PC-3 (cell line): ENCODE results near the gene ADGRV1. TPM values are rescaled to one million over a fixed set of nuclear protein-coding genes. Genes with fewer than 3 reads are reported as not detected.

ENCODE experiments used
- ATAC-seq: fragments of 200-7000 bp; cut with Tn5 transposase; 2 replicates; pipeline ENCODE4 v1.9.1; 2020; ENCODE audit warnings: mild to moderate bottlenecking, moderate library complexity
- BruUV-seq: library from RNA; stranded (reverse); fragments of 400-500 nt; replicated peaks from 2 replicates; lab custom pipeline; 2021; lab: Mats Ljungman, UMichigan
- CTCF ChIA-PET: fragments of 300-600 bp; sonication (Branson Sonifier 250); formaldehyde crosslinking; loops from one replicate; lab custom pipeline; 2022; ENCODE audit warnings: antibody characterized with exemption; lab: Charles Lee
- POLR2A ChIA-PET: fragments of 300-600 bp; sonication (Branson Sonifier 250); formaldehyde crosslinking; loops from one replicate; lab custom pipeline; 2022; ENCODE audit warnings: antibody characterized with exemption; ENCODE audit not compliant: unreplicated experiment; lab: Charles Lee
- DNase-seq: peaks from one replicate; pipeline ENCODE4 v3.0.0-alpha.2; 2015
- H2AFZ ChIP-seq: fragments of 300-600 bp; sonication (generic); 2 replicates; pipeline ENCODE4 v1.6.0; 2016; ENCODE audit warnings: antibody characterized with exemption, low read length
- H3F3A ChIP-seq: fragments of 300-600 bp; sonication (generic); one replicate; pipeline ENCODE4 v1.6.0; 2017; ENCODE audit warnings: antibody characterized with exemption, low read length, control low read depth, mild to moderate bottlenecking; ENCODE audit not compliant: unreplicated experiment
- H3K27ac ChIP-seq: fragments of 300-600 bp; sonication (generic); 2 replicates; pipeline ENCODE4 v1.5.1; 2016; ENCODE audit warnings: mild to moderate bottlenecking, low read length
- H3K27me3 ChIP-seq: fragments of 300-600 bp; sonication (generic); 2 replicates; pipeline ENCODE4 v1.6.1; 2016; ENCODE audit warnings: low read length, mixed read lengths
- H3K36me3 ChIP-seq: fragments of 300-600 bp; sonication (generic); 2 replicates; pipeline ENCODE4 v1.6.1; 2016; ENCODE audit warnings: low read depth, mixed run types, low read length, mixed read lengths
- H3K4me1 ChIP-seq: fragments of 300-600 bp; sonication (generic); 2 replicates; pipeline ENCODE4 v1.5.1; 2016; ENCODE audit warnings: low read length; ENCODE audit not compliant: insufficient read depth
- H3K4me2 ChIP-seq: fragments of 300-600 bp; sonication (generic); 2 replicates; pipeline ENCODE4 v1.6.0; 2016; ENCODE audit warnings: low read length
- H3K4me3 ChIP-seq: fragments of 300-600 bp; sonication (generic); 2 replicates; pipeline ENCODE4 v1.5.1; 2016; ENCODE audit warnings: mild to moderate bottlenecking, low read length, mixed read lengths
- H3K79me2 ChIP-seq: fragments of 300-600 bp; sonication (generic); 2 replicates; pipeline ENCODE4 v1.6.1; 2017; ENCODE audit warnings: low read length, mixed read lengths
- H3K9ac ChIP-seq: fragments of 300-600 bp; sonication (generic); 2 replicates; pipeline ENCODE4 v1.6.0; 2016; ENCODE audit warnings: mild to moderate bottlenecking, low read length
- H3K9me2 ChIP-seq: fragments of 300-600 bp; sonication (generic); replicated peaks from 2 replicates; pipeline ENCODE4 v1.6.1; 2016; ENCODE audit warnings: mixed run types, low read length, mixed read lengths
- H3K9me3 ChIP-seq: fragments of 300-600 bp; sonication (generic); 2 replicates; pipeline ENCODE4 v1.6.1; 2016; ENCODE audit warnings: low read length, mixed read lengths
- H4K20me1 ChIP-seq: fragments of 300-600 bp; sonication (generic); 2 replicates; pipeline ENCODE4 v1.6.1; 2016; ENCODE audit warnings: low read length, mixed read lengths
- CTCF ChIP-seq: fragments of 300-600 bp; sonication (generic); conservative IDR thresholded peaks from 2 replicates; pipeline ENCODE4 v1.5.1; 2017; ENCODE audit warnings: antibody characterized with exemption, low read depth, mild to moderate bottlenecking, low read length
- EZH2 ChIP-seq: fragments of 300-600 bp; sonication (generic); IDR thresholded peaks from one replicate; pipeline ENCODE4 v1.6.1; 2017; ENCODE audit warnings: antibody characterized with exemption, mild to moderate bottlenecking, low read length; ENCODE audit not compliant: unreplicated experiment
- EZH2phosphoT487 ChIP-seq: fragments of 300-600 bp; sonication (generic); IDR thresholded peaks from 2 replicates; pipeline ENCODE4 v1.6.1; 2018; ENCODE audit warnings: mild to moderate bottlenecking, antibody characterized with exemption, low read length, borderline replicate concordance
- intact Hi-C: fragments of 100-400 bp; cut with micrococcal nuclease; formaldehyde crosslinking; loops from 2 replicates; pipeline ENCODE4 v1.9.0; 2023
- total RNA-seq: library from RNA; depleted of rRNA; stranded (reverse); fragments of >200 nt; gene quantifications from 2 replicates; pipeline ENCODE4 v1.2.3, GENCODE V29; 2014

Gene ADGRV1
- total RNA-seq, 1 experiment from 2014 or later = 22.7 TPM

GRCh38 chr5:90861843-90862586, 303.4 kb downstream of the ADGRV1 start:
- intact Hi-C loops = no loop called here
- no peaks in the 10 kb centered on the region for H3K9me3 ChIP-seq
- no peak overlapping the region for H3K4me2 ChIP-seq
- H3K36me3 ChIP-seq = no peaks in the 10 kb centered on the region
- no peaks in the 10 kb centered on the region for H3F3A ChIP-seq
- H4K20me1 ChIP-seq = no peaks in the 10 kb centered on the region
- ATAC-seq = peak; percentile 45
- H3K27ac ChIP-seq = no peak overlapping the region
- DNase-seq = no peak
- H3K79me2 ChIP-seq = no peaks in the 10 kb centered on the region
- CTCF ChIA-PET = interaction anchor here (0.6 kb wide), 2 partner anchors 70 to 558 kb away, joined by 3 read pairs; no protein-coding TSS in a partner anchor
- no peak overlapping the region for H2AFZ ChIP-seq
- H3K4me1 ChIP-seq = 0 out of 2 replicates have a peak, but pooled peaks cover 4% of the 10 kb centered on the region
- H3K4me3 ChIP-seq = no peak overlapping the region
- TF ChIP-seq EZH2 (no peak), CTCF (peak; percentile 42; the same call in 1 of the 2 replicates)
- no peaks in the 10 kb centered on the region for H3K9me2 ChIP-seq
- no peaks in the 10 kb centered on the region for H3K27me3 ChIP-seq
- POLR2A ChIA-PET = interaction anchor here (0.5 to 0.6 kb wide), 3 partner anchors 34 to 559 kb away, joined by 3 to 15 read pairs (median 6); no protein-coding TSS in a partner anchor
- BruUV-seq = no TSS peak
- no peak overlapping the region for H3K9ac ChIP-seq

- intact Hi-C loops = loop anchor here (5.0 kb wide), 1 partner anchor 47 kb away; no protein-coding TSS in a partner anchor
- no peaks in the 10 kb centered on the region for H3K36me3 ChIP-seq
- ATAC-seq (no peak), DNase-seq (no peak)
- TF ChIP-seq EZH2phosphoT487 (no peak), CTCF (no peak), EZH2 (no peak)
- H3K27ac ChIP-seq = no peak overlapping the region
- ChIA-PET POLR2A (no interaction called here), CTCF (interaction anchor here (0.6 to 1.2 kb wide), 4 partner anchors 24 to 520 kb away, joined by 3 to 11 read pairs (median 4); no protein-coding TSS in a partner anchor)
- BruUV-seq = no TSS peak
- H3K9me2 ChIP-seq = no peaks in the 10 kb centered on the region
- no peak overlapping the region for H2AFZ ChIP-seq
- no peaks in the 10 kb centered on the region for H3K27me3 ChIP-seq
- no peak overlapping the region for H3K4me3 ChIP-seq
- H3F3A ChIP-seq = no peaks in the 10 kb centered on the region
- no peaks in the 10 kb centered on the region for H4K20me1 ChIP-seq
- no peaks in the 10 kb centered on the region for H3K79me2 ChIP-seq
- H3K9me3 ChIP-seq = no peaks in the 10 kb centered on the region
- H3K9ac ChIP-seq = no peak overlapping the region
- no peak overlapping the region for H3K4me2 ChIP-seq
- 0 out of 2 replicates have a peak, but pooled peaks cover 4% of the 10 kb centered on the region for H3K4me1 ChIP-seq
Measured at GRCh38 chr5:90865180-90865579, 306.6 kb downstream of the ADGRV1 start.
